T-cell (primary cell): ENCODE data around the gene SHB. TPM values are rescaled to one million over a fixed set of nuclear protein-coding genes. Genes with fewer than 3 reads are reported as not detected.
A peak's percentile ranks its signal among the peaks of the same experiment; 100 is the strongest.
"Not testable (repeated sequence)": the region's sequence is repeated elsewhere in the genome, so short reads cannot be mapped to it uniquely, and the experiment has no call there.

Source experiments
- ATAC-seq, 4 experiments: fragments of 200-7000 bp in 3 of 4; fragments of 150-1000 bp in 1 of 4; cut with Tn5 transposase; replicated peaks in 1 of 4; 1 replicate in 3 of 4; 2 replicates in 1 of 4; pipeline ENCODE4 v1.10.0; 2021; ENCODE audit warnings: moderate library complexity in 3 of 4, mild to moderate bottlenecking in 2 of 4, moderate number of reproducible peaks in 1 of 4
- CTCF ChIA-PET, 2 donors: fragments of 300-600 bp; sonication (Branson Sonifier 250); formaldehyde crosslinking; loops; one replicate each; lab custom pipeline; 2022; ENCODE audit warnings: antibody characterized with exemption in 2 of 2; lab: Charles Lee
- POLR2A ChIA-PET, 2 donors: fragments of 300-600 bp; sonication (Branson Sonifier 250); formaldehyde crosslinking; loops; one replicate each; lab custom pipeline; 2022; ENCODE audit warnings: antibody characterized with exemption in 2 of 2; lab: Charles Lee
- DNase-seq, 35 experiments: peaks; one replicate each; pipeline versions ENCODE4 v3.0.0 to v3.0.0-alpha.2; 2013 to 2023
- H3K27ac ChIP-seq: one replicate; pipeline ENCODE4 v1.5.1; 2013; ENCODE audit warnings: low read length
- H3K27me3 ChIP-seq, 2 experiments: replicated peaks in 1 of 2; 1 replicate in 1 of 2; 2 replicates in 1 of 2; pipeline versions ENCODE4 v1.6.1 to v1.7.0; 2013; ENCODE audit warnings: low read length in 1 of 2, mixed read lengths in 1 of 2; ENCODE audit not compliant: control insufficient read depth in 2 of 2, insufficient read depth in 2 of 2; ENCODE audit errors: extremely low read depth in 1 of 2
- H3K36me3 ChIP-seq, 2 donors: 1 replicate in 1 of 2; 2 replicates in 1 of 2; pipeline versions ENCODE4 v1.6.1 to v1.7.0; 2013; ENCODE audit warnings: low read length in 1 of 2; ENCODE audit not compliant: control insufficient read depth in 2 of 2, insufficient read depth in 1 of 2; ENCODE audit errors: extremely low read depth in 1 of 2
- H3K4me1 ChIP-seq, 2 experiments: 1 replicate in 1 of 2; 2 replicates in 1 of 2; pipeline versions ENCODE4 v1.6.1 to v1.7.0; 2013; ENCODE audit warnings: low read length in 2 of 2, mixed read lengths in 1 of 2; ENCODE audit not compliant: insufficient read depth in 2 of 2, control insufficient read depth in 1 of 2; ENCODE audit errors: extremely low read depth in 1 of 2
- H3K4me3 ChIP-seq, 2 donors: 1 replicate in 1 of 2; 2 replicates in 1 of 2; pipeline versions ENCODE4 v1.5.1 to v1.7.0; 2013; ENCODE audit warnings: mild to moderate bottlenecking in 2 of 2, low read length in 1 of 2, moderate library complexity in 1 of 2; ENCODE audit not compliant: control insufficient read depth in 1 of 2; ENCODE audit errors: extremely low read depth in 1 of 2
- H3K9me3 ChIP-seq: 2 replicates; pipeline ENCODE4 v1.7.0; 2013
- H3K27ac Mint-ChIP-seq, 2 donors: one replicate each; pipeline ENCODE4 v1.8.0; 2020 to 2021; ENCODE audit warnings: mild to moderate bottlenecking in 2 of 2, mixed read lengths in 2 of 2
- H3K27me3 Mint-ChIP-seq, 2 donors: one replicate each; pipeline ENCODE4 v1.8.0; 2021 to 2022; ENCODE audit warnings: mixed read lengths in 2 of 2
- H3K36me3 Mint-ChIP-seq: one replicate; pipeline ENCODE4 v1.8.0; 2021; ENCODE audit warnings: mixed read lengths
- H3K4me1 Mint-ChIP-seq, 3 donors: one replicate each; pipeline ENCODE4 v1.8.0; 2020 to 2022; ENCODE audit warnings: mixed read lengths in 3 of 3, mild to moderate bottlenecking in 1 of 3
- H3K4me3 Mint-ChIP-seq, 3 donors: one replicate each; pipeline ENCODE4 v1.8.0; 2020 to 2022; ENCODE audit warnings: mild to moderate bottlenecking in 3 of 3, mixed read lengths in 3 of 3, moderate library complexity in 3 of 3
- H3K9me3 Mint-ChIP-seq, 3 donors: one replicate each; pipeline ENCODE4 v1.8.0; 2020 to 2022; ENCODE audit warnings: mixed read lengths in 3 of 3
- WGBS: methylation state at CpG from one replicate; pipeline ENCODE4 v1.1.5; 2013; ENCODE audit warnings: missing lambda C conversion rate; ENCODE audit not compliant: insufficient coverage; 5-methylcytosine and 5-hydroxymethylcytosine counted together
- total RNA-seq, 35 experiments: library from RNA in 6 of 35; stranded (reverse) in 6 of 35; fragments of 120-200 nt in 1 of 35; gene quantifications; one replicate each; pipeline versions ENCODE4 v1.2.1 to v1.2.4 and lab custom pipeline; 2013 to 2026

The SHB gene
- total RNA-seq, 5 donors from 2014 or later (not counting 1 experiment from before 2014, with no cell fraction given), result 1.2 to 1.5 (median 1.3) TPM

DNA sequence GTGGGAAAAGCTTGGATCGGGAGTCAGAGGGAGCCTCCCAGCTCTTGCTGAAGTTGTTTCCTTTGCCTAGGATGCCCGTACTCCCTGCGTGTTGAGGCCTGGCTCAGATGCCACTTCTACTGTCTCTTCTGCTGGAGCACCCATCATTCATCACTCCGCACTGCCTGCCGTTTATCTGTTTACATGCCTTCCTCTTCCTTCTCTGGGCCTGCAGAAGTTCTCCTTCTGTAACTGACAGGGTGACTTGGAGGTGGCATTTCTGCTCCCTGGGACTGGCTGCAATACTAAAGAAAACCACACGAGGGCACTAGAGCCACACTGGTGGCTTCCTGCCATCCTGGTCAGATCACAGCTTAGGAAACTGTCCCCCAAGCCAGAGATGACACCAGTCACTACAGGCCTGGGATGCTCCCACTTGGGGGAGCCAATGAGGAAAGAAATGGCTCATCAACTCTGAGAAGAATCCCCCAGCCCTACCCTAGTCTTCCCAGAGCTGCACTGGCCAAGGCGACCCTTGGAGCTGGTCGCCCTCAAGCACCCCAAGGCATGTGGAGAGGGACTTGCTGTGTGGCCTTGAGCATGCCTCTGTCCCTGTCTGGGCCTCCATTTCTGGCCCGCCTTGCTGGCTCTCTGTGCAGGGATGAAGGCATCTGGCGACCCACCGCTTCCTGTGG lies 155.4 kb downstream of the SHB start:
- Histone ChIP-seq H3K27ac (no peak overlapping the region), H3K4me3 (no peak overlapping the region), H3K27me3 (peaks cover 0 to 9% of the 10 kb centered on the region in 2 experiments), H3K36me3 (no peaks in the 10 kb centered on the region), H3K4me1 (peaks cover 0 to 2% of the 10 kb centered on the region in 2 experiments), H3K9me3 (no peaks in the 10 kb centered on the region)
- Mint-ChIP-seq H3K27me3 (peaks cover 0 to 2% of the 10 kb centered on the region in 2 donors), H3K9me3 (no peaks in the 10 kb centered on the region), H3K4me3 (no peak overlapping the region), H3K4me1 (peaks cover 0 to 2% (median 0%) of the 10 kb centered on the region in 3 donors), H3K36me3 (no peaks in the 10 kb centered on the region), H3K27ac (no peak overlapping the region)
- ATAC-seq (peak; percentile 78 to 85 (median 84)), DNase-seq (peak; percentile 28 to 83 (median 68))
- CTCF ChIA-PET, result interaction anchor here (0.6 to 1.3 kb wide), 8 partner anchors 11 to 1541 kb away, joined by 3 to 8 read pairs (median 4); no protein-coding TSS in a partner anchor
- WGBS, result 78% methylated on average over 7 of the region's 11 CpGs
- POLR2A ChIA-PET, result interaction anchor here in 1 of 2 donors (0.6 kb wide), 1 partner anchor 531 kb away, joined by 10 read pairs; no protein-coding TSS in a partner anchor

DNA sequence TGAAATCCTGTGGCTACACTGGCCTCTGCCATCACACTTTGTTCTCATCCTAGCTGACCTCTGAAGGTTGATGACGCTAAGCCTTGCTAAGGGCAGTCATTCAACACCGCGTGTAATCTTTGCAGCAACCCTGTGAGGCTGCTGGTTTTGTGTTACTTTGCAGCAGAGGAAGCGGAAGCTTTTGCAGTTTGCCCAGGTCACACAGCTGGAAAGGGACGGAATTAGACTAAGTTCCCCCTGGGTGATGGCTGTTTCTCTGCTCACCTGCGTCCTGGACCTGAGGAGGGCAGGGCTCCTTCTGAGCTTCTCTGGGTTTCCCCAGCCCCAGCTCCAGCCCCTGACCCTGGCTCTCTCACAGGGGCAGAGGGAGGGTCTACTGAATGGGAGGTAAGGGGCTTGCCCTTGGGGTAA lies 157.8 kb downstream of the SHB start:
- Mint-ChIP-seq H3K27ac (no peak overlapping the region), H3K4me3 (no peak overlapping the region), H3K36me3 (no peaks in the 10 kb centered on the region), H3K9me3 (no peaks in the 10 kb centered on the region), H3K4me1 (peaks cover 0 to 2% (median 0%) of the 10 kb centered on the region in 3 donors), H3K27me3 (no peaks in the 10 kb centered on the region)
- ChIA-PET CTCF (interaction anchor here in 1 of 2 donors (0.5 to 1.4 kb wide), 3 partner anchors 250 to 792 kb away, joined by 3 to 6 read pairs (median 4); no protein-coding TSS in a partner anchor), POLR2A (no interaction called here)
- no peaks in the 10 kb centered on the region for H3K36me3 ChIP-seq
- H3K27me3 ChIP-seq, result peaks cover 0 to 15% of the 10 kb centered on the region in 2 experiments
- no peaks in the 10 kb centered on the region for H3K4me1 ChIP-seq
- H3K27ac ChIP-seq, result no peak overlapping the region
- DNase-seq (no peak), ATAC-seq (no peak)
- H3K9me3 ChIP-seq, result no peaks in the 10 kb centered on the region
- WGBS, result 88% methylated on average over 4 of the region's 6 CpGs
- H3K4me3 ChIP-seq, result no peak overlapping the region

GRCh38 chr9:37910271-37910670 lies 158.8 kb downstream of the SHB start:
- Histone ChIP-seq H3K4me3 (no peak overlapping the region), H3K36me3 (no peaks in the 10 kb centered on the region), H3K27ac (no peak overlapping the region), H3K9me3 (no peaks in the 10 kb centered on the region), H3K27me3 (peaks cover 0 to 16% of the 10 kb centered on the region in 2 experiments), H3K4me1 (no peaks in the 10 kb centered on the region)
- Mint-ChIP-seq H3K4me3 (no peak overlapping the region), H3K36me3 (no peaks in the 10 kb centered on the region), H3K4me1 (peaks cover 0 to 4% (median 1%) of the 10 kb centered on the region in 3 donors), H3K27ac (no peak overlapping the region), H3K27me3 (no peaks in the 10 kb centered on the region), H3K9me3 (no peaks in the 10 kb centered on the region)
- DNase-seq (no peak), ATAC-seq (no peak)
- no CpG with 5 or more reads among the region's 4 CpGs for WGBS
- CTCF ChIA-PET, result interaction anchor here in 1 of 2 donors (1.4 kb wide), 1 partner anchor 523 kb away, joined by 6 read pairs; no protein-coding TSS in a partner anchor
- POLR2A ChIA-PET, result no interaction called here

- peaks cover 0 to 16% of the 10 kb centered on the region in 2 experiments for H3K27me3 ChIP-seq
- H3K4me1 ChIP-seq, H3K27ac Mint-ChIP-seq, H3K4me1 Mint-ChIP-seq, H3K36me3 ChIP-seq, H3K27ac ChIP-seq, H3K9me3 Mint-ChIP-seq, DNase-seq, CTCF ChIA-PET, H3K4me3 ChIP-seq, H3K4me3 Mint-ChIP-seq, H3K36me3 Mint-ChIP-seq, ATAC-seq, H3K27me3 Mint-ChIP-seq, H3K9me3 ChIP-seq, POLR2A ChIA-PET: not testable (repeated sequence)
- 96% methylated on average over 4 of the region's 5 CpGs for WGBS
Observed at GRCh38 chr9:37909836-37910235, 159.2 kb downstream of the SHB start.

GRCh38 chr9:37909326-37909725 lies 159.7 kb downstream of the SHB start:
- ATAC-seq (no peak), DNase-seq (no peak)
- Histone ChIP-seq H3K9me3 (no peaks in the 10 kb centered on the region), H3K27me3 (peaks cover 0 to 16% of the 10 kb centered on the region in 2 experiments), H3K27ac (no peak overlapping the region), H3K36me3 (no peaks in the 10 kb centered on the region), H3K4me3 (no peak overlapping the region), H3K4me1 (peaks cover 2 to 8% of the 10 kb centered on the region in 2 experiments)
- Mint-ChIP-seq H3K27me3 (no peaks in the 10 kb centered on the region), H3K4me1 (peaks cover 7 to 11% (median 9%) of the 10 kb centered on the region in 3 donors), H3K27ac (no peak overlapping the region), H3K4me3 (no peak overlapping the region), H3K36me3 (no peaks in the 10 kb centered on the region), H3K9me3 (no peaks in the 10 kb centered on the region)
- POLR2A ChIA-PET, result no interaction called here
- no CpG with 5 or more reads among the region's 3 CpGs for WGBS
- CTCF ChIA-PET, result no interaction called here

DNA sequence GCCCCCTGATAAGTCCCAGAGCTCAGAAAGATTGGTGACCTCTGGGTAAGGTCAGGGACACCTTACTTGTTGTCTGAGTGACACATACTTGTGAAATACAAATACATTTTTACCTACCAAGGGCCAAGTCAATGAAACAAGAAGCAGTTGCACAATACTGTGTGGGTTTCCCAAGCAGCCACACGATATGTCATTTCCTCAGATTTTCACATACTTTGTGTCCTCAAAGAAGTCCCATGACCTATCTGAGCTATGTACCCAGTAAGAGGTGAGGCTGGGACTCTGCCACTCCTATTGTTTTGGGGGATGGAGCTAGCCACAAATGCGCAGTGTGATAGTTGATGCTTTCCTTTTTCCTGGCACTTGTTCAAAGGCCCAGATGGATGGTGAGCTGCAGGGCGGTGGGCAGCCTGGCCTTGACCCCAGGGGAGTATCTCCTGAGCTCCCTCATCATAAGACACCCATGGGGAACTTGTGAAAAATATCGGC lies 160.3 kb downstream of the SHB start:
- no peak overlapping the region for H3K27ac ChIP-seq
- ChIA-PET CTCF (interaction anchor here in 1 of 2 donors (0.7 kb wide), 1 partner anchor 526 kb away, joined by 3 read pairs; no protein-coding TSS in a partner anchor), POLR2A (interaction anchor here in 1 of 2 donors (0.6 kb wide), 1 partner anchor 101 kb away, joined by 3 read pairs; no protein-coding TSS in a partner anchor)
- Mint-ChIP-seq H3K9me3 (no peaks in the 10 kb centered on the region), H3K4me3 (no peak overlapping the region), H3K4me1 (peaks cover 10 to 13% (median 10%) of the 10 kb centered on the region in 3 donors), H3K36me3 (no peaks in the 10 kb centered on the region), H3K27me3 (no peaks in the 10 kb centered on the region), H3K27ac (no peak overlapping the region)
- no peaks in the 10 kb centered on the region for H3K9me3 ChIP-seq
- H3K4me3 ChIP-seq, result no peak overlapping the region
- no peaks in the 10 kb centered on the region for H3K36me3 ChIP-seq
- WGBS, result 58% methylated on average over 2 of the region's 4 CpGs
- peaks cover 2 to 10% of the 10 kb centered on the region in 2 experiments for H3K4me1 ChIP-seq
- peaks cover 0 to 14% of the 10 kb centered on the region in 2 experiments for H3K27me3 ChIP-seq
- DNase-seq, result no peak
- no peak for ATAC-seq
